GM21526 (cell line): ENCODE measurements around the gene C6orf118.

ENCODE experiments used
- ATAC-seq: cut with Tn5 transposase; IDR thresholded peaks from one replicate; pipeline ENCODE4 v1.9.1; 2021; ENCODE audit warnings: moderate library complexity; ENCODE audit not compliant: unreplicated experiment, low FRiP score

Gene C6orf118

DNA sequence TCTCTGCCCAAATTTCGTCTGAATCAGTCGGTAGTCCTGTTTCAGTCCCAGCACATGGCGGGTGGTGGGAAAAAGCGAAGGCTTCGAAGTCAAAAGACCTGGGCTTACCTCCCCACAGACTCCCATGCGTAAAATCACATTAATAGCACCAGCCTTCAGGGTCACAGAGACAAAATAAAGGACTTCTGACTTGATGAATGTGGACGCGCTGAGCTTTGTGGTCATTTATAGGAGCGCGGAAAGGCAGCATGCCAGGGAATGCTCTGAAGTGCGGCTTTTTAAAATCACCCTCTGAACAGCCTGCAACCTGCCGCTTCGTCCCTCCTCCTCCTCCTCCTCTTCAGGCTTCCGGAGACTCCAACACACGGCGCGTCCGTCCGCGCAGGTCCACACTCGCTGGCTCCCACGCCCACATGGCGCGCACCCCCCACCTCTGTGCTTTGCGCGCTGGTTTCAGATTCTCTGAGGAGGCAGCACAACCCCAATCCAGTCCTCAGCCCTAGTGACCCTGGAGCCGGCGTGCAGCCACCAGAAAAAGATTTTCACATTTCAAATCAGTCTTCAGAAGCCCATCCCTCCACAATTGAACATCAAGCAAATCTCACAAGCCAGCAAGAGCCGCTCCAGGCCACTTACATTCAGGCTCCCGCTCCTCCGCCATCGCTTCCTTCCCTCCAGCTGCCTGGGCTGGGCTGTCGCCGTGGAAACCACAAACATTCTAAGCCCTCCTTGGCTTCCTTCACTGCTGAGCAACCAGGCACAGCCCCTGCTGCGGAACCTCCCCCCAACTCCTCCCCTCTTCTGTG is at the start of gene C6orf118:
TSS of gene C6orf118 (minus strand) at position 680 of the 806 bp plus-strand sequence. CDS start at position 661, 19 bp downstream.
- ATAC-seq = no peak

DNA sequence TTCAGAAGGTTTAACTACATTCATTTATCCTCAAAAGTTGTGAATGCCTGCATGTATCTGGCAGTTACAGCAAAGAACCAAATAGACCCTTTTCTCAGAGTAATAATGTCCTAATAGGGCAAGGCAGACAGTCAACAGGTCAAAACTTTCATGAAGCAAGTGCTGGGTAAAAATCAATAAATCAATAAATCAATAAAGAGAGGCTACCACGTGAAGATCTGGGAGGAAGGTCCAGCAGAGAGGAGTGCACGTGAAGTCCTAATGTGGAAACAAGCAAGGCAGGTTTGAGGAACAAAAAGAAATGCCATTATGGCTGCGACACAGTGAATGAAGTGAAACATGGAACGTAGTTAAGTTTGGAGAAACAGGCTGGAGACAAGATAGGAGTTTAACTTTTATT is 36.3 kb upstream of the C6orf118 start:
- ATAC-seq = no peak

DNA sequence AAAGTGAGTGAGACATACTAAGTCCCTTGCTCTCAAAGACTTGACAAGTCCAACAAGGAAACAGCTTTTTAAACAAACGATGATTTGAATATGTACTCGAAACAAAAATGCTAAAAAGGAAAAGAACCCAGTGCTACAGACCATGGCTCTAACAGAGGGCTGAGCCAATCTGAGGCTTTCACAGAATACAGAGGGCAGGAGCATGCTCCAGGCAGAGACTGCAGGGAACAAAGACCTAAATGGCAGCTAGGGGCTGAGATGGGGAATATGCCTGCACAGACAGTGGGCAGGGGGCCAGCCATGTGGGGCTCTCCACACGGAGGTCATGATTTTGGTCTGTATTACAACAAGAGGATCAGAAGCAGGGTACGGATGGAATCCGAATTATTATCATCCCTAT is 31.1 kb upstream of the C6orf118 start:
- ATAC-seq = no peak

DNA sequence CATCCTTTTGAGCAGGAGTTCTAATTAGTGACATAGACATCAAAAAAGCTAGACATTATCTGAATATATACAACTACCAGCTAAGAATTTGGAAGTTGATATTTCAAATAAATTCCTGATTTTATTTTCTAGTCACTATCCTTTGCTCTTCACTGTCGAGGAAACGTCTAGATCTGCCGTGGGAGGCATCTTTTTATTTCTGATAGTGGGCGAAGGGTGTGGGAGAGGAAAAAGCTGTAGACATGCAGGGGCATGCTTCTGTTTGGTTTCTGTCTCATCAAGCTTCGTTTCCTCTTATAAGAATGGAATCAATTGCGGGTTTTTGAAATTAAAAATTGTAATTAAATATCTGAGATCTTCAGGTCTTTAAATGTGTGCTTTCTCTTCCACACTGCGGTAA is 16.2 kb upstream of the C6orf118 start:
- no peak for ATAC-seq

DNA sequence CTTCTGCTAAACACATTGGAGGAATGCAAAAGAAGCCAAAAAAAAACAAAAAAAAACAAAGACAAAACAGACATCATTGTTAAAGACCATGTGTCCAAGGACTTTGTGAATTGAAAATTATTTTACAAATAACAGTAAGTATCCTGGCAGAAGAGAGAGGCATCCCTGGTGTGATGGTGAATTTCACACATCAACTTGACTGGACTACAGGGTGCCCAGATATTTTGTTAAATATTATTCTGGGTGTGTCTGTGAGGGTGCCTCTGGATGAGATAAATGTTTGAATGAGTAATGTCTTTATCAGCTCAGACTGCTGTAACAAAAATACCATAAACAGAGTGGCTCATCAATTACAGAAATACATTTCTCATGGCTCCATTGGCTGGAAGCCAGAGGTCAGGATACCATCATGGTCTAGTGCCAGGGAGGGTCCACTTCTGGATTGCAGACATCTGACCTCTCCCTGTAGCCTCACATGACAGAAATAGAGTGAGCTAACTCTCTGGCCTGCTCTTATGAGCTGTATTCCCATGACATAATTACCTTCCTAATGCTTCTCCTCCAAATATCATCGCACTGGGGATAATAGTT is 12.2 kb upstream of the C6orf118 start:
- no peak for ATAC-seq

DNA sequence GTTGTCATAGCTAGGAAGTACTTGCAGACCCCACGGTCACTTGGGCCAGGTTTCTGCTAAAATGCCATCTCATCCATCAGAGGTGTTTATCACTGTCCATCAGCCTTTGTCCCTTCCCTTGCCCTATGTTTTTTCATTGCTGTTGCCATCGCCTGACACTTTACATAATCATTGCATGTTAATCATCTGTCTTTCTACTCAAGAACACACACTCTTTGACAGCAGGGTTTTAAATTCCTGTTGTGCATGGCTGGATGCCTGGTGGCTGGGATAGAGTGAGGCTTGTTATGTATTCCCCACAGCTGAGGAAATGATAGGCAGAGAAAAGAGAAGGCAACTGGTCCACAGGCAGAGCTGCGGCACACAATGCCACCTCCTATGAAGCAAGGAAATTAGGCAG is 11.7 kb upstream of the C6orf118 start:
- ATAC-seq = no peak

DNA sequence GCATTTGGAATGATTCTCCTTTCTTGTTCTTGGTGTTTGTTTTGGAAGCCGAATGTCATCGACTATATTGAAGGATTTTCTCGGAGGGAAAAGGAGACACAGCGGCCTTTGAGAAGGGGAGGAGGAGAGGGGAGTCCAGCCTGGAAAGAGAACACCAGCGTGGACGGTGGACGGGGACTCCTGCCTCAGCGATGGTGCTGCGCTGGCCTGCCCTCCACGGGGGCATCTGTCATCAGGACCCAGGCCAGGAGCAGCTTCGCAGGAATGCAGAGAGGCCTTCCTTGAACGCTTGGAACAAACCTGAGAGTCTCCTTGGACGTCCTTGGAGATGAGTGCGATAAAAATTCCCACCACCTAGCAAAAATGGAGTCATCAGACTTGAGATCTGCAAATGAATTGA is 8.3 kb upstream of the C6orf118 start:
- no peak for ATAC-seq

DNA sequence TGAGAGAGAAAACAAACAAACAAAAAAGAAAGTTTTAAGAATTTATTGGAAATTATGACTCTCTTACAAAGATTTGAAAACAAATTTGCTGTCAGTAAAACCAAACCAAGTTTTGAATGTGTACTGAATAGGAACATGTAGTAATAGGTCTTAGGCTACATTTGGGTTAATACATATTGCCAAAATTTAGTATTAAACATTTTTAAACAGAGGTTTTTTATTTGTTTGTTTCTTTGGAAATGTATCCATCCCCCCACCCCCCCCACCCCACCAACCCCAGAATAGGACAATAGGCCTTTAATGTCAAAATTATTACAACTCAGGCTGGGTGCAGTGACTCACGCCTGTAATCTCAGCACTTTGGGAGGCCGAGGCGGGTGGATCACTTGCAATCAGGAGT is 2.5 kb downstream of the C6orf118 start:
- no peak for ATAC-seq

DNA sequence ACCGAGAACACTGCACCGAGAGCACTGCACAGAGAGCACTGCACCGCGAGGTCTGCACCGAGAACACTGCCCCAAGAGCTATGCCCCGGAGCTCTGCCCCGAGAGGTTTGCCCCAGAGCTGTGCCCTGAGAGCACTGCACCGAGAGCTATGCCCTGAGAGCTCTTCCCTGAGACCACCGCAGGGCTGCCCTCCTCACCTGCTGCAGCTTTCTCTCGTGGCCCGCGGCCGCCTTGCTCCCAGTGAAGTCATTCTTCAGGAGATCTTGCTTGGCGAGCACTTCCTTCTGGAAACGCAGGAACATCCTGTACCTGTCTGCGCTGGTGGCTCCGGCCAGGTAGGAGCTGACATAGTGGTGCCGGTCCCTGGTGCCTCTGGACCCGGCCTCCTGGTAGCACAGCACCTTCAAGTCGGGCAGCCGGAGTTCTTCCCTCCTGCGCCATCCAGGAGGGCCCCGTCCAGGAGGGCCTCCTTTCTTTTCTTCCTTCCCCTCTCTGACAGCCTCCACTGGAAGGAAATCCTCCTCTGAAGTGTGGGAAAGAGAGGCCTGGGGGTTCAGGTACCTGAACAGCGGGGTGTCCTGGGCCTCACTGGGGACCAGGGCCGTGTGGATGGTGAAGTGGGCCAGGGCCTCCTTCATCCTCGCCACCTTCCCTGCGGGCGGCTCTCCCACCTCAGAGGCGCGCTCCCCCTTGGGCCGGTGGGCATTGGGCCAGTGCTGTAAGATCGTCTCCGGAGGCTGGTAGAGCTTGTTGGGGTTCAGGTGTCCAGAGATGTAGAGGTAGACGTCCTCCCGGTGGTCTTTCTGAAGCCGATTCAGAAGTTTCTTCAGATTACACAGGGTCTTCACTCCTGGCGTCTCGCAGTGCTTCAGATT is 7.8 kb downstream of the C6orf118 start:
- no peak for ATAC-seq

DNA sequence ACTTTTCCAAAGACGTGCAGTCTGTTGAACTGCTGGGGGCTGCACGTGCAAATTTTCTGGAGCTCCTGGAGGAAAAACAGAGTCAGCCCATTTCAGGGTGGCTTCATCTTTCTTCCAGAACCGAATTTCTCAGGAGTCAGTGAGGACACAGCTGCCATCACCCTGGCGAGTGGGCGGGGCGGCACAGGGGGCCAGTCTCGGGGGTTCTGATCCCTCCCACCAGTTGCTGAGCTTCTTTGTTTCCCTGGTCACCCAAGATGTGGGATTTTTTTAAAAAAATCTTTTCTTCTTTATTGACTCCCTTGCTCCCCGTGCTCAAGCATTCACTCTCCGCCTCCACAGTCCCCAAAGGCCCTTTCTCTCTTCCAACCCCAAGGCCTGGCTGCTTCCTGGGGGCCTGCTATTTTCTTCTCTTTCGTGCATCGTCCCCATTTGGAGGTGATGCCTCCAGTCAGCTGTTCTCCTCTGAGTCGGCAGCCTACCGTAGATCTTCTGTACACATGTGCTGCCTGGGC is 8.9 kb downstream of the C6orf118 start:
- no peak for ATAC-seq

DNA sequence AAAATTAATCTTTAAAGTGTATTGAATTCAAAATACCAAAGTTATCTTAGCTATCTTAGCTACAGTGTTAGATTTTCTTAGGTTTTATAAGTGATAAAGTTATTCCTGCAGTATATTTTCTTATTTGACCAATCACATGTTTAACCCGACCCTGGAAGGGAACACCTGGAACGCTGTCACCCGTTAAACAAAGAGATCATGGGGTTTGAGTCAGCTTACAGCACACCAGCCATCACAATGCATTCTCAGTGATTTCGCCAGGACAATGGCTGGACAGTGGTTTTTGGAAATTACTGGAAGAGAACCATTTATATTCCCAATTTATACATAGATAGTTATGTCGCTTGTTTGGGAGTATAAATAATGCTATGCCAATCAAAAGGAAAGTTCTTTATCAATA is 10.5 kb downstream of the C6orf118 start:
- ATAC-seq = no peak

DNA sequence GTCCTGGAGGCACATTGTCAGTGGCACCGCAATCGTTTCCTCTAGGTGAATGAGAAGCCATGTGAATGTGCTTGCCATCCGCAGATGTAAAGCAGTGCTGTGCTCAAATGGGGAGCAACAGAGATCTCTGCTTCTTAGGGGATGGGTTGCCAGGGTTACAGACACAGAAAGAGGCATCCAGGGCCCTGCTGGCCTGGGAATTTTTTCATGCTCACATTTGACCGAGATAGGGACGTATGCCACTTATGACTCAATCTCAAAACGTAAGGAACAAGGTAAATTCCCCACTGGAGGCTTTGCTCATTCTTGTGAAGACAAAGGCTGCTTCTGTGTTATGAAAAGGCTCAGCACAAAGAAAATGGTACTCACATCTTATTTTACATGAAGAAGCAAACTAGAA is 11.0 kb downstream of the C6orf118 start:
- ATAC-seq = no peak

DNA sequence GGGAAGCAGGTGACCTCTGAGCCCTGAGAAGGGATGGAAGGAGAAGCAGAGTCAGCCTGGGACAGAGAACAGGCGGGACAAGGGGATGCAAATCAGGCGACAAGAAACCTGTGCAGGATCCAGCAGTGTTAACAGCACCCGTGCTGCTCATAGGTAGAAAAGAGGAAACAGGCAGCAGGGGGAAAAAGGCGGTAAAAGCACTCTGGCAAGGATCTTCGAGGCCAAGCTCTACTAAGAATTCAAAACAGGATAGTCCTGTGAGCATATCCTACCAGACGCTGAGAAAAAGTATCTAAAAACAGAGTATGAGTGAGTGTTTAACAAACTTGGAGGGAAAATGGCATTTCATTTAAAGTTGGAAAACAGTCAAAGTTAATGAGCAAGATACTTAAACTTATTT is 16.7 kb downstream of the C6orf118 start:
- no peak for ATAC-seq

DNA sequence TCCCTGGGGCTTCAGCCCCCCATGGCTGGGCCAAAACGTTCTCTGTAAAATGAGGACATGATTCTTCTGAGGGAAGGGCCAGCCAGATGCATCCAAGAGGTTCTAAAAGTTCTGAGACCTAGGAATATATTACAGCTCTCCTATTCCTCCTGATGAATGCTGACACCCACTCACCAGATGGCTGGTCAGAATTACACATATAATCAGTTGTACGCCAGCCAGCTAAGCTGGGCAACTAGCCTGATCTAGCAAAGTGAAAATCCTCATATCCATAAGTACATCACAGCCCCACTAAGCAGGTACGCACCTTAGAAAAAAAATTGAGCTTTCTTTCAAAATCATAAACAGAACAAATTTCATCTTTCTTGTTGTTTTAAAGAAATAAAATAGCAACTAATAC is 34.8 kb downstream of the C6orf118 start:
- ATAC-seq = no peak

DNA sequence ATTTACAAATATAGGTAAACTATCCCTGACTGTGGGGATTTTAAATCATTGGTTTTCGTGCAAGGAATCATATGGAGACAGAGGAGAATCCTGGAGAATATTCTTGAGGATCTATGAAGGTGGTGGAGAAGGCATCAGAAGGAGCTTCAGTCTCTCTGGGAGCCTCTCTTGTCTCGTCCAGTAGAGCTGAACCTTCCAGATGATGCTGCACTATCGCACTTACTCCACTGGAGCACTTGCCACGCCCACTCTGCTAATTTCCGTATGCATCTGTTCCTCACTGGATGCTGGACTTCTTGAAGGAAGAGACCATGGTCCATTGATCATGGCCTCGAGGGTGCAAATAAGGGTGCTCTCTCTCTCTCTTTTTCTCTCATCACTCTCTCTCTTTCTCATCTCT is 36.8 kb downstream of the C6orf118 start:
- ATAC-seq = no peak

DNA sequence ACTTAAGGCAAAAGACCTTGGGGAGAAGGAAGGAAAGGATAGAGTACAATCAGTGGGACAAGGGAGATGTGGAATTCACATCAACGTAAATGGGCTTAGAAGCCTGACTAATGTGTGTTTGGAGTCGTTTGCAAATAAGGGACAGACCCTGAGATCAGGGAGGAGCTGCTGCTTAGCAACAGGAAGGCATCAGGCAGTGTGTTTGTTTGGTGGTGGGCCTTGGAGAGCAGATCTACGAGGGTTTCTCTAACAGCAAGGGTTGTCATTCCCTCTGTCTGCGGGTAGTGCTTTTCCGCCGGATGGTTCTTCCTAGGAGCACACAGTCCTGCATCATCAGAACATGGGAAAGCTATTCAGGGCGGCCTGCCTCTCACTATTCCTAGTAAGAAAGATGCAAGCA is 40.4 kb downstream of the C6orf118 start:
- ATAC-seq = no peak

DNA sequence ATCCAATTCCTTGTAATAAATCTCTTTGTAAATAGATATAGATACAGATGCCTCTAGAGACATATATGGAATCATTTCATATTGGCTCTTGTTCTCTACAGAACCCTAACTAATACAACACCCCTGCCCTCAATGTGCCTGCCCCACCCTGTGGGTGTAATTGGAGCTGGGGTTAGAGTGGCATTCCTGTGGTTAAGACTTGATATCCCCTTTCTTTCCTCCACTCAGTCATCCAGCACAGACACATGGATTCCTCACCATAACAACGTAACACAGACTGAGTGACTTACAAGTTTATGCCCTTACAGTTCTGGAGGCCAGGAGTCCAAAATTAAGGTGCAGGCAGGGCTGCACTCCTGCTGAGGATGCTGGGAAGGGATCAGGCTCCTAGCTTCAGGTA is 42.8 kb downstream of the C6orf118 start:
- no peak for ATAC-seq

DNA sequence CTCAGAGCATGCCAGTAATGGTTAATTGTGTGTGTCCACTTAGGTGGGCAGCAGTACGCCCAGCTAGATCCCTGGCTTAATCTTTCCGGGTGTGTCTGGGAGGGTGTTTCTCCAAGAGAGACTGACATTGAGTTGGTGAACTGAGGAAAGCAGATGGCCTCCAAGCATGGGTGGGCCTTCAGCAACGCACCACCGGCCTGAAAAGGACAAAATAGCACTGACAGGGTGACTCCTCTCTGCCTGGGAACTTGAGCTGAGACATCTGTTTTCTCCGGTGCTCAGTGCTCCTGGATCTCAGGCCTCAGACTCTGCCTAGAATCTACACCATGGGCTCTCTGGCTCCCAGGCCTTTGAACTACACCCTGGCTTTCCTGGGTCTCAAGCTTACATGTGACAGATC is 43.2 kb downstream of the C6orf118 start:
- ATAC-seq = no peak

DNA sequence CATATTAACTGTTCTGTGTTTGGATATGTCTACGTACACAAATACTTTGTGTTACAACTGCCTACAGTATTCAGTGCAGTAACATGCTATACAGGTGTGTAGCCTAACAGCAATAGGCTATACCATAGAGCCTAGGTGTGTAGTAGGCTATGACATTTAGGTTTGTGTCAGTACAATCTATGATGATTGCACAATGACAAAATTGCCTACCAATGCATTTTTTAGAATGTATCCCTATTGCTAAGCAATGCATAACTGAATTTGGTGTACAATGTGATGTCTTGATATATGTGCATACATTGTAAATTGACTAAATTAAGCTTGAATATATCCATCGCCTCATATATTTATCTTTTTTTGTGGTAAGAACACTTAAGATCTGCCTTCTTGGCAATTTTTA is 48.9 kb downstream of the C6orf118 start:
- no peak for ATAC-seq

DNA sequence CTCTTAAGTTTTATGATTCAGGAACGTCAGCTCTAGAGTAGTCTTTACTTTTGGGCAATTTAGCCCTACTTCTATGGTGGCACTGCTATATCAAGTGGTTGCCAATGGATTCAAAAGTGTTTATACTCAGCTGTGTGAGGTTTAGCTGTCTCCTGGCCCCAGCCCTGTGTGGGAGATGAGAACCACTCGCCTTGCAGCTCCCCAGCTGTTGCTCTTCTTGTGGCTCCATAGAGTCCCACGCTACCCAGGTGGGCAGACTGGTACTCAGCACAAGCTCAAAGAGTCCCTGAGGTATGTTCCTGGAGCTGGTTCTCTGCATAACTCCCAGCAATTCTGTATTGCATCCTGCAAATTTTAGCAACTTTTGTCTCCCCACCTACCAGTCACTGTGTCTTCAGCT is 59.6 kb downstream of the C6orf118 start:
- ATAC-seq = no peak

DNA sequence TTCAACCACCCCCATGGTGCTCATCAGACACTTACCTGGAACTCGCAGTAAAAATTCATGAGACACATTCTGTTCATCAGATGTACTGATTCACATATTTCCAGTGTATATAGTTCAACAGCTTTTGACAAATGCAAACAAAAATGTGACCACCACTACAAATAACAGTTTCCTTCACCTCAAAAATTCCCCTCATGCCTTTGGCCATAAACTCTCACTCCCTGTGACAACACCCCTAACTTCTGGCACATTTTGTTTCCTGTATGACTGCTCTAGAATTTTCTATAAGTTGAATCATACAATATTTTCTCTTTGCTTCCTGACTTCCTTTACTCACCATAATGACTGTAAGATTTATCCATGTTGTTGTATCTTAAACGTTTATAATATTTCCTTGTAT is 63.7 kb downstream of the C6orf118 start:
- ATAC-seq = no peak
